Loucy (cell line): ENCODE results near the gene HBB.

Source experiments
- H2AFZ ChIP-seq: fragments of 200-600 bp; sonication (generic); 2 replicates; pipeline ENCODE4 v1.6.0; 2016; ENCODE audit warnings: antibody characterized with exemption, mild to moderate bottlenecking, low read length, moderate library complexity
- H3F3A ChIP-seq: fragments of 200-600 bp; 2 replicates; pipeline ENCODE4 v1.6.0; 2016; ENCODE audit warnings: antibody characterized with exemption, low read depth, mild to moderate bottlenecking
- H3K27me3 ChIP-seq: fragments of 200-600 bp; sonication (generic); 2 replicates; pipeline ENCODE4 v1.6.1; 2014; ENCODE audit warnings: low read length, mild to moderate bottlenecking; ENCODE audit not compliant: insufficient read depth, poor library complexity, severe bottlenecking
- H3K36me3 ChIP-seq: fragments of 200-600 bp; sonication (generic); 2 replicates; pipeline ENCODE4 v1.6.1; 2016; ENCODE audit warnings: low read length; ENCODE audit not compliant: insufficient read depth
- H3K4me1 ChIP-seq: fragments of 200-600 bp; sonication (generic); 2 replicates; pipeline ENCODE4 v1.5.1; 2014; ENCODE audit warnings: low read length, mild to moderate bottlenecking; ENCODE audit not compliant: insufficient read depth, poor library complexity, severe bottlenecking
- H3K4me2 ChIP-seq: fragments of 200-600 bp; sonication (generic); 2 replicates; pipeline ENCODE4 v1.6.0; 2014; ENCODE audit warnings: antibody characterized with exemption, low read length, low read depth, mild to moderate bottlenecking; ENCODE audit not compliant: poor library complexity, severe bottlenecking
- H3K4me3 ChIP-seq: fragments of 200-600 bp; sonication (generic); 2 replicates; pipeline ENCODE4 v1.5.1; 2014; ENCODE audit warnings: low read length, mild to moderate bottlenecking, mixed read lengths; ENCODE audit not compliant: poor library complexity, severe bottlenecking
- H3K79me2 ChIP-seq: fragments of 200-600 bp; sonication (generic); 2 replicates; pipeline ENCODE4 v1.6.1; 2014; ENCODE audit warnings: low read length; ENCODE audit not compliant: insufficient read depth
- H3K9ac ChIP-seq: fragments of 200-600 bp; sonication (generic); 2 replicates; pipeline ENCODE4 v1.6.0; 2014; ENCODE audit warnings: mild to moderate bottlenecking, low read depth, low read length, moderate library complexity; ENCODE audit not compliant: poor library complexity, severe bottlenecking
- H3K9me2 ChIP-seq: fragments of 200-600 bp; sonication (generic); replicated peaks from 2 replicates; pipeline ENCODE4 v1.6.1; 2016; ENCODE audit warnings: low read depth, low read length, mixed read lengths
- H3K9me3 ChIP-seq: fragments of 200-600 bp; sonication (generic); 2 replicates; pipeline ENCODE4 v1.6.1; 2014; ENCODE audit warnings: mild to moderate bottlenecking, antibody characterized with exemption, low read length, low read depth; ENCODE audit not compliant: insufficient read depth
- H4K20me1 ChIP-seq: fragments of 200-600 bp; sonication (generic); 2 replicates; pipeline ENCODE4 v1.6.0; 2014; ENCODE audit warnings: antibody characterized with exemption, low read length, mild to moderate bottlenecking; ENCODE audit not compliant: insufficient read depth, poor library complexity, severe bottlenecking
- CTCF ChIP-seq: fragments of 200-600 bp; sonication (generic); conservative IDR thresholded peaks from 2 replicates; pipeline ENCODE4 v1.5.1; 2014; ENCODE audit warnings: mild to moderate bottlenecking, antibody characterized with exemption, low read length
- EZH2phosphoT487 ChIP-seq: fragments of 200-600 bp; IDR thresholded peaks from 2 replicates; pipeline ENCODE4 v1.6.1; 2018; ENCODE audit warnings: antibody characterized with exemption, mild to moderate bottlenecking, moderate library complexity, borderline replicate concordance

HBB gene

DNA sequence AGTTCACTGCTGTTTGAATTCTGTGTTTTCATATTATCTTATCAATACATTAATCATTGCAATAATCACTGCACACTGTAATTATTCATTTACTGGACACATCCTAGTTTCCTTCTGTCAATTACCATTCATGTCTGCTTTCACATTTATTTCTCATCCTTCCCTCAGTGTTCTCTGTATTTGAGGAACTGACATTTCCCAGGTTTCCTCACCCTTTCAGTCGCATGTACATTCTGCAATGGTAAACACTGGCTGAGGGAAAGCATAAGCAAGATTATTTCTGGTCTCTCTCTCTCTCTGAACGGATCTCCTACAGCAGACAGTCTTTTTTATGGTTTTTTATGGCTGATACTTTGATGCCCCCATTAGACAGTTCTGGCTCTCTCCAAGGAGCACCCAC lies 11.6 kb upstream of the HBB start:
- no peaks in the 10 kb centered on the region for H3K79me2 ChIP-seq
- H3K36me3 ChIP-seq: no peaks in the 10 kb centered on the region
- no peaks in the 10 kb centered on the region for H3K9me3 ChIP-seq
- no peaks in the 10 kb centered on the region for H3K9me2 ChIP-seq
- no peaks in the 10 kb centered on the region for H3K4me1 ChIP-seq
- H3K9ac ChIP-seq: no peak overlapping the region
- H3F3A ChIP-seq: no peaks in the 10 kb centered on the region
- no peaks in the 10 kb centered on the region for H3K27me3 ChIP-seq
- no peaks in the 10 kb centered on the region for H4K20me1 ChIP-seq
- no peak overlapping the region for H3K4me3 ChIP-seq
- no peak overlapping the region for H3K4me2 ChIP-seq
- no peak overlapping the region for H2AFZ ChIP-seq
- no peak for TF ChIP-seq EZH2phosphoT487
- TF ChIP-seq CTCF: no peak

DNA sequence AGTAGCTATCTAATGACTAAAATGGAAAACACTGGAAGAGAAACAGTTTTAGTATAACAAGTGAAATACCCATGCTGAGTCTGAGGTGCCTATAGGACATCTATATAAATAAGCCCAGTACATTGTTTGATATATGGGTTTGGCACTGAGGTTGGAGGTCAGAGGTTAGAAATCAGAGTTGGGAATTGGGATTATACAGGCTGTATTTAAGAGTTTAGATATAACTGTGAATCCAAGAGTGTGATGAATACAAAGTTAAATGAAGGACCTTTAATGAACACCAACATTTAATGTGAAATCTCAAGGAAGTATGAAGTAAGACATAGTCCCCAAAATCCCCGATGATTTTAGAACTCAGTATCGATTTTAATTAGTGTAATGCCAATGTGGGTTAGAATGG lies 10.5 kb upstream of the HBB start:
- no peaks in the 10 kb centered on the region for H3K4me1 ChIP-seq
- H3K9ac ChIP-seq: no peak overlapping the region
- no peaks in the 10 kb centered on the region for H3K9me3 ChIP-seq
- TF ChIP-seq CTCF: no peak
- TF ChIP-seq EZH2phosphoT487: no peak
- no peaks in the 10 kb centered on the region for H3K79me2 ChIP-seq
- no peak overlapping the region for H3K4me3 ChIP-seq
- H3F3A ChIP-seq: no peaks in the 10 kb centered on the region
- H3K36me3 ChIP-seq: no peaks in the 10 kb centered on the region
- H3K4me2 ChIP-seq: no peak overlapping the region
- H3K27me3 ChIP-seq: no peaks in the 10 kb centered on the region
- no peaks in the 10 kb centered on the region for H3K9me2 ChIP-seq
- H4K20me1 ChIP-seq: no peaks in the 10 kb centered on the region
- no peak overlapping the region for H2AFZ ChIP-seq

DNA sequence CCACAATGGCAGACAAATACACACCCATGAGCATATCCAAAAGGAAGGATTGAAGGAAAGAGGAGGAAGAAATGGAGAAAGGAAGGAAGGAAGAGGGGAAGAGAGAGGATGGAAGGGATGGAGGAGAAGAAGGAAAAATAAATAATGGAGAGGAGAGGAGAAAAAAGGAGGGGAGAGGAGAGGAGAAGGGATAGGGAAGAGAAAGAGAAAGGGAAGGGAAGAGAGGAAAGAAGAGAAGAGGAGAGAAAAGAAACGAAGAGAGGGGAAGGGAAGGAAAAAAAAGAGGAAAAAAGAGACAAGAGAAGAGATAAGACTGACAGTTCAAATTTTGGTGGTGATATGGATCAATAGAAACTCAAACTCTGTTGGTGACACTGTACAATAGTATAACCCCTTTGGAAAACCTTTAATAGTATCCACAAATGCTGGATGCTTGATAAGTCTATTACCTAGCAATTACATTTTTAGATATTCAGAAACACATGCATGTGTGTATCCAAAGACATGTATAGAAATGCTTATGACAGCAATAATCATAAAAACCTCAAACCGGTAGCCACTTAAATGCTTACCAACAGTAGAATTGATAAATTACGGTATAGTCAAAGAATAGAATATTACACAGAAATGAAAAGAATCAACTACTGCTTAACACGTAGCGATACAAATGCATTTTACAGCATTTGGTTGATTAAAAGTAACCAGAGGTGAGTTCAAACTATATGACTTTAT lies 8.7 kb upstream of the HBB start:
- Histone ChIP-seq H3K4me1 (no peaks in the 10 kb centered on the region), H4K20me1 (no peaks in the 10 kb centered on the region), H3K27me3 (no peaks in the 10 kb centered on the region), H2AFZ (no peak overlapping the region), H3K79me2 (no peaks in the 10 kb centered on the region), H3K9me3 (no peaks in the 10 kb centered on the region), H3F3A (no peaks in the 10 kb centered on the region), H3K9me2 (no peaks in the 10 kb centered on the region), H3K4me2 (no peak overlapping the region), H3K36me3 (no peaks in the 10 kb centered on the region), H3K9ac (no peak overlapping the region), H3K4me3 (no peak overlapping the region)
- no peak for TF ChIP-seq CTCF
- no peak for TF ChIP-seq EZH2phosphoT487
